H9 (cell line): ENCODE data around the gene CFAP77. TPM values are rescaled to one million over a fixed set of nuclear protein-coding genes. Genes with fewer than 3 reads are reported as not detected.

Experiments used
- DNase-seq: peaks from one replicate; pipeline ENCODE4 v3.0.0-alpha.2; 2017
- H2AFZ ChIP-seq: one replicate; pipeline ENCODE4 v1.6.1; 2013; ENCODE audit warnings: mild to moderate bottlenecking, low read length, control low read depth, moderate library complexity
- H2AK5ac ChIP-seq: 2 replicates; pipeline ENCODE4 v1.6.1; 2013; ENCODE audit warnings: low read length, control low read depth, mixed read lengths; ENCODE audit not compliant: insufficient read length
- H2BK120ac ChIP-seq: one replicate; pipeline ENCODE4 v1.6.1; 2013; ENCODE audit warnings: low read depth, mild to moderate bottlenecking, low read length, control low read depth, inconsistent platforms; ENCODE audit not compliant: poor library complexity, severe bottlenecking
- H2BK12ac ChIP-seq: 2 replicates; pipeline ENCODE4 v1.6.1; 2013; ENCODE audit warnings: low read length, control low read depth, mixed read lengths, low read depth; ENCODE audit not compliant: insufficient read length
- H2BK15ac ChIP-seq: 2 replicates; pipeline ENCODE4 v1.6.1; 2013; ENCODE audit warnings: low read depth, low read length, control low read depth
- H2BK20ac ChIP-seq: one replicate; pipeline ENCODE4 v1.6.1; 2013; ENCODE audit warnings: low read depth, mild to moderate bottlenecking, low read length, control low read depth, inconsistent platforms; ENCODE audit not compliant: poor library complexity, severe bottlenecking
- H2BK5ac ChIP-seq: 2 replicates; pipeline ENCODE4 v1.6.1; 2013; ENCODE audit warnings: low read length, control low read depth, mixed read lengths; ENCODE audit not compliant: insufficient read length
- H3K14ac ChIP-seq: 2 replicates; pipeline ENCODE4 v1.6.1; 2013; ENCODE audit warnings: low read length, control low read depth; ENCODE audit not compliant: insufficient read depth
- H3K18ac ChIP-seq: 2 replicates; pipeline ENCODE4 v1.6.1; 2013; ENCODE audit warnings: low read depth, mild to moderate bottlenecking, mixed read lengths, low read length, control low read depth; ENCODE audit not compliant: insufficient read length
- H3K23ac ChIP-seq: 2 replicates; pipeline ENCODE4 v1.6.1; 2013; ENCODE audit warnings: low read length, control low read depth, mixed read lengths, low read depth; ENCODE audit not compliant: insufficient read length
- H3K23me2 ChIP-seq: 2 replicates; pipeline ENCODE4 v1.6.1; 2013; ENCODE audit warnings: low read depth, mild to moderate bottlenecking, mixed read lengths, low read length, control low read depth; ENCODE audit not compliant: insufficient read length, poor library complexity, severe bottlenecking
- H3K27ac ChIP-seq: 2 replicates; pipeline ENCODE4 v1.5.1; 2013; ENCODE audit warnings: low read length, control low read depth, mixed read lengths, low read depth; ENCODE audit not compliant: insufficient read length
- H3K27me3 ChIP-seq: 2 replicates; pipeline ENCODE4 v1.6.1; 2013; ENCODE audit warnings: low read length, control low read depth, inconsistent platforms; ENCODE audit not compliant: insufficient read depth
- H3K4ac ChIP-seq: 2 replicates; pipeline ENCODE4 v1.6.1; 2013; ENCODE audit warnings: low read depth, mild to moderate bottlenecking, control low read depth, inconsistent platforms, low read length, moderate library complexity
- H3K4me1 ChIP-seq: 2 replicates; pipeline ENCODE4 v1.6.1; 2013; ENCODE audit warnings: low read length, control low read depth, inconsistent platforms; ENCODE audit not compliant: insufficient read depth
- H3K4me2 ChIP-seq: 2 replicates; pipeline ENCODE4 v1.6.1; 2013; ENCODE audit warnings: low read length, control low read depth, mixed read lengths; ENCODE audit not compliant: insufficient read length, insufficient read depth
- H3K56ac ChIP-seq: 2 replicates; pipeline ENCODE4 v1.6.1; 2013; ENCODE audit warnings: low read depth, mild to moderate bottlenecking, mixed read lengths, low read length, control low read depth; ENCODE audit not compliant: insufficient read length
- H3K79me1 ChIP-seq: 2 replicates; pipeline ENCODE4 v1.6.1; 2013; ENCODE audit warnings: low read depth, mild to moderate bottlenecking, moderate library complexity, low read length, control low read depth, inconsistent platforms; ENCODE audit not compliant: insufficient read depth, poor library complexity, severe bottlenecking
- H3K79me2 ChIP-seq: 2 replicates; pipeline ENCODE4 v1.6.1; 2013; ENCODE audit warnings: low read length, control low read depth, inconsistent platforms; ENCODE audit not compliant: insufficient read depth
- H3K9ac ChIP-seq: 2 replicates; pipeline ENCODE4 v1.6.1; 2013; ENCODE audit warnings: low read length, control low read depth, mixed read lengths; ENCODE audit not compliant: insufficient read length; ENCODE audit errors: extremely low read depth
- H3K9me3 ChIP-seq: one replicate; pipeline ENCODE4 v1.6.1; 2013; ENCODE audit warnings: low read depth, low read length, inconsistent platforms; ENCODE audit not compliant: control insufficient read depth
- H3T11ph ChIP-seq: one replicate; pipeline ENCODE4 v1.6.1; 2013; ENCODE audit warnings: mild to moderate bottlenecking, low read length, control low read depth, inconsistent platforms
- H4K20me1 ChIP-seq: one replicate; pipeline ENCODE4 v1.6.1; 2013; ENCODE audit not compliant: control insufficient read depth, insufficient read length, insufficient read depth
- H4K5ac ChIP-seq: 2 replicates; pipeline ENCODE4 v1.6.1; 2013; ENCODE audit warnings: low read depth, mild to moderate bottlenecking, mixed read lengths, low read length, control low read depth; ENCODE audit not compliant: insufficient read length
- H4K8ac ChIP-seq: replicated peaks from 2 replicates; pipeline ENCODE4 v1.6.1; 2013; ENCODE audit warnings: low read length, control low read depth, mixed read lengths, low read depth; ENCODE audit not compliant: insufficient read length
- H4K91ac ChIP-seq: 2 replicates; pipeline ENCODE4 v1.6.1; 2013; ENCODE audit warnings: low read depth, mild to moderate bottlenecking, moderate library complexity, mixed read lengths, low read length, control low read depth; ENCODE audit not compliant: insufficient read length
- H3K27ac Mint-ChIP-seq, 3 experiments: 2 replicates in 2 of 3; 3 replicates in 1 of 3; pipeline ENCODE4 v1.8.0; 2020 to 2021; ENCODE audit warnings: mixed read lengths in 3 of 3, mild to moderate bottlenecking in 1 of 3, moderate library complexity in 1 of 3
- H3K27me3 Mint-ChIP-seq: 2 replicates; pipeline ENCODE4 v1.8.0; 2021; ENCODE audit warnings: low read depth, mild to moderate bottlenecking, moderate library complexity, mixed read lengths
- H3K36me3 Mint-ChIP-seq, 3 experiments: 2 replicates in 2 of 3; 3 replicates in 1 of 3; pipeline ENCODE4 v1.8.0; 2020 to 2021; ENCODE audit warnings: low read depth in 3 of 3, mixed read lengths in 3 of 3; ENCODE audit not compliant: insufficient read depth in 1 of 3
- H3K4me1 Mint-ChIP-seq, 2 experiments: 2 replicates each; pipeline ENCODE4 v1.8.0; 2020; ENCODE audit warnings: mixed read lengths in 2 of 2
- H3K4me3 Mint-ChIP-seq, 2 experiments: 2 replicates in 1 of 2; 3 replicates in 1 of 2; pipeline ENCODE4 v1.8.0; 2020 to 2021; ENCODE audit warnings: mild to moderate bottlenecking in 2 of 2, mixed read lengths in 2 of 2, moderate library complexity in 1 of 2
- H3K9me3 Mint-ChIP-seq, 2 experiments: 2 replicates in 1 of 2; 3 replicates in 1 of 2; pipeline ENCODE4 v1.8.0; 2020; ENCODE audit warnings: mild to moderate bottlenecking in 2 of 2, mixed read lengths in 2 of 2, moderate library complexity in 1 of 2
- CTCF ChIP-seq: fragments of 200-600 bp; sonication (generic); conservative IDR thresholded peaks from 3 replicates; pipeline ENCODE4 v1.8.0; 2021; ENCODE audit warnings: antibody characterized with exemption, mild to moderate bottlenecking
- WGBS: extraction: QIAGEN DNeasy Blood & Tissue Kit; methylation state at CpG from one replicate; pipeline ENCODE4 v1.1.7; 2013; ENCODE audit warnings: missing lambda C conversion rate, low lambda C conversion rate, mixed read lengths; ENCODE audit not compliant: insufficient read length; ENCODE audit errors: extremely low coverage; 5-methylcytosine and 5-hydroxymethylcytosine counted together
- total RNA-seq: library from RNA; stranded (reverse); gene quantifications from 2 replicates; pipeline ENCODE4 v1.2.1, GENCODE V29; 2021

Gene CFAP77
- total RNA-seq, 1 experiment from 2014 or later = 0.72 TPM

DNA sequence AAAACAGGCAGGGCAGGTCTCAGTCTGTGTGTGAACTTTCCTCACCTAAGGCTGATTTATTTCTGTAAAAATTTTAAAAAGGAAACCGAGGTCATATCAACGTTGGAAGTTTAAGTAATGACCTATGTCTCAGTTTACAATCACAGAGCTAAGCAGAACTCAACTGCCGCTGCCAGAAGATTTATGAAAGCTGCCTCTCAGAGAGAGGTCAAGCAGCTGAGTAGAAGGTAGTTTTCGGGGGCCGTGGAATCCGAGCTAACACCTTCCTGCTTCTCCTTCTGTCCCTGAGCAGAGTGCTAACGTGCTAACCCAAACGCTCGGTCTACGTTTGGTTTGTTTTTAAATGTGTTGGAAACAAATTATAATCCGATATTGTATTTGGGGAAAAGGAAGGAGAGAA lies 14.5 kb upstream of the CFAP77 start:
- no peak overlapping the region for H2BK20ac ChIP-seq
- Mint-ChIP-seq H3K27ac (no peak overlapping the region), H3K36me3 (peaks cover 43 to 84% (median 82%) of the 10 kb centered on the region in 3 experiments; a peak in 6 of 7 replicates), H3K27me3 (no peaks in the 10 kb centered on the region), H3K9me3 (no peaks in the 10 kb centered on the region), H3K4me3 (no peak overlapping the region), H3K4me1 (no peaks in the 10 kb centered on the region)
- no peak overlapping the region for H3K4me2 ChIP-seq
- no peak overlapping the region for H3T11ph ChIP-seq
- H2BK120ac ChIP-seq = no peak overlapping the region
- H2BK5ac ChIP-seq = no peak overlapping the region
- no peak overlapping the region for H2AK5ac ChIP-seq
- no peak overlapping the region for H3K23ac ChIP-seq
- H3K14ac ChIP-seq = no peak overlapping the region
- H3K4me1 ChIP-seq = no peaks in the 10 kb centered on the region
- no peaks in the 10 kb centered on the region for H3K27me3 ChIP-seq
- H4K91ac ChIP-seq = no peak overlapping the region
- no peak overlapping the region for H3K9ac ChIP-seq
- no peak overlapping the region for H3K4ac ChIP-seq
- H4K20me1 ChIP-seq = no peaks in the 10 kb centered on the region
- no peak overlapping the region for H3K56ac ChIP-seq
- no peak overlapping the region for H2AFZ ChIP-seq
- no peaks in the 10 kb centered on the region for H3K23me2 ChIP-seq
- no peak overlapping the region for H4K5ac ChIP-seq
- no peak overlapping the region for H2BK12ac ChIP-seq
- no peak overlapping the region for H2BK15ac ChIP-seq
- H4K8ac ChIP-seq = no peak overlapping the region
- H3K79me2 ChIP-seq = no peaks in the 10 kb centered on the region
- no peak overlapping the region for H3K18ac ChIP-seq
- H3K79me1 ChIP-seq = no peaks in the 10 kb centered on the region
- DNase-seq = no peak
- no CpG with 5 or more reads among the region's 11 CpGs for WGBS
- TF ChIP-seq CTCF = no peak
- no peaks in the 10 kb centered on the region for H3K9me3 ChIP-seq
- H3K27ac ChIP-seq = no peak overlapping the region
